ENCODE results near the gene KCNK16. TPM values are rescaled to one million over a fixed set of nuclear protein-coding genes. Genes with fewer than 3 reads are reported as not detected.
A peak's percentile ranks its signal among the peaks of the same experiment; 100 is the strongest.

Gene KCNK16
- total and polyA plus RNA-seq, 2 of the 13 experiments (the other 11 are each of a cell fraction or from before 2014, with no cell fraction given): not detected

DNA sequence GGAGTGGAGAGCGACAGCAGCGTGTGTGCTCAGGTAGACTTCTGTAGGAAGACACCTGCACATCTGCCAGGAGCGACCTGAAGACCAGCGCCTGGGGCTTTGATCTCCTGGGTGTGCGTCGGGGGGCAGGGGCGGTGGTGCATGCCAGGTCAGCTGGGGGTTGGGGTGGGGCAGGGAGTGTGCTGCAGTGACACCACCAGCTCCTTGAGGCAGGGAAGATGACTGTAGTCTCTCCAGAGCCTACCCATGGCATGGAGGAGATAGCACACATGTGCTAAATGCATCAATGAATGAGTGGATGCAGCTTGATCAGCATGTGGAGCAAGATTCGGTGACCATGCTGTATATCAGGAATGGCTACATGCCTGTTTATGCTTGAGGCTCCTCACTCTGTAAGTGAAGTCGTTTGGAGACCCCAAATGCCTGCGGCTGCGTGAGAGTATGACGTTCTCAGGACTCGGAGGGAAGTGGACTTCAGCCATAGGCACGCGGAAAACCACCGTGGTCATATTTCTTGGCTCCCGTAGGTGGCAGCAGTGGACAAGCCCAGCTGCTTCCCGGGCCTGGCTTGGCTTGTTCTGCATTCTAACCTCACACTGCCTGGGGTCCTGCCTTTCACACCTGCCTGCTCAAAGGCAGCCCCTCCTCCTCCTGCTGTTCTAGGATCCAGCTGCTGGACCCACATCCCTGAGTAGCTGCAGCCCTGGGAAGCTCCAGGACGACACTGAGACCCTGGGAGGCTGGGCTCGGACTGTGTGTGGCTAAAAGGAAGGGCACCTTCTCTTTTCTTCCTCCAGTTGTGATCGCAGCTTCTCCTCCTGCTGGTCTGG, 39.4 kb upstream of the KCNK16 start (continued):
- TF ChIP-seq, protein P1, sequence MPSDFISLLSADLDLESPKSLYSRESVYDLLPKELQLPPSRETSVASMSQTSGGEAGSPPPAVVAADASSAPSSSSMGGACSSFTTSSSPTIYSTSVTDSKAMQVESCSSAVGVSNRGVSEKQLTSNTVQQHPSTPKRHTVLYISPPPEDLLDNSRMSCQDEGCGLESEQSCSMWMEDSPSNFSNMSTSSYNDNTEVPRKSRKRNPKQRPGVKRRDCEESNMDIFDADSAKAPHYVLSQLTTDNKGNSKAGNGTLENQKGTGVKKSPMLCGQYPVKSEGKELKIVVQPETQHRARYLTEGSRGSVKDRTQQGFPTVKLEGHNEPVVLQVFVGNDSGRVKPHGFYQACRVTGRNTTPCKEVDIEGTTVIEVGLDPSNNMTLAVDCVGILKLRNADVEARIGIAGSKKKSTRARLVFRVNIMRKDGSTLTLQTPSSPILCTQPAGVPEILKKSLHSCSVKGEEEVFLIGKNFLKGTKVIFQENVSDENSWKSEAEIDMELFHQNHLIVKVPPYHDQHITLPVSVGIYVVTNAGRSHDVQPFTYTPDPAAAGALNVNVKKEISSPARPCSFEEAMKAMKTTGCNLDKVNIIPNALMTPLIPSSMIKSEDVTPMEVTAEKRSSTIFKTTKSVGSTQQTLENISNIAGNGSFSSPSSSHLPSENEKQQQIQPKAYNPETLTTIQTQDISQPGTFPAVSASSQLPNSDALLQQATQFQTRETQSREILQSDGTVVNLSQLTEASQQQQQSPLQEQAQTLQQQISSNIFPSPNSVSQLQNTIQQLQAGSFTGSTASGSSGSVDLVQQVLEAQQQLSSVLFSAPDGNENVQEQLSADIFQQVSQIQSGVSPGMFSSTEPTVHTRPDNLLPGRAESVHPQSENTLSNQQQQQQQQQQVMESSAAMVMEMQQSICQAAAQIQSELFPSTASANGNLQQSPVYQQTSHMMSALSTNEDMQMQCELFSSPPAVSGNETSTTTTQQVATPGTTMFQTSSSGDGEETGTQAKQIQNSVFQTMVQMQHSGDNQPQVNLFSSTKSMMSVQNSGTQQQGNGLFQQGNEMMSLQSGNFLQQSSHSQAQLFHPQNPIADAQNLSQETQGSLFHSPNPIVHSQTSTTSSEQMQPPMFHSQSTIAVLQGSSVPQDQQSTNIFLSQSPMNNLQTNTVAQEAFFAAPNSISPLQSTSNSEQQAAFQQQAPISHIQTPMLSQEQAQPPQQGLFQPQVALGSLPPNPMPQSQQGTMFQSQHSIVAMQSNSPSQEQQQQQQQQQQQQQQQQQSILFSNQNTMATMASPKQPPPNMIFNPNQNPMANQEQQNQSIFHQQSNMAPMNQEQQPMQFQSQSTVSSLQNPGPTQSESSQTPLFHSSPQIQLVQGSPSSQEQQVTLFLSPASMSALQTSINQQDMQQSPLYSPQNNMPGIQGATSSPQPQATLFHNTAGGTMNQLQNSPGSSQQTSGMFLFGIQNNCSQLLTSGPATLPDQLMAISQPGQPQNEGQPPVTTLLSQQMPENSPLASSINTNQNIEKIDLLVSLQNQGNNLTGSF (CRISPR knock-in tag; IDR thresholded peaks at IDR 0.05): 0 out of 2 replicates have a peak, but pooled peaks have one; percentile 20
- TF ChIP-seq GABPB1 (CRISPR knock-in tag; IDR thresholded peaks at IDR 0.05) (0 out of 2 replicates have a peak, but pooled peaks have one; percentile 17), KDM2A (CRISPR knock-in tag; IDR thresholded peaks at IDR 0.05; ENCODE audit: borderline replicate concordance, low read depth) (peak; percentile 52; the same call in 1 of the 2 replicates), ZNF768 (CRISPR knock-in tag; IDR thresholded peaks at IDR 0.05) (0 out of 2 replicates have a peak, but pooled peaks have one; percentile 20), SALL2 (CRISPR knock-in tag; IDR thresholded peaks at IDR 0.05) (0 out of 2 replicates have a peak, but pooled peaks have one; percentile 38), RAD21 (CRISPR knock-in tag; IDR thresholded peaks at IDR 0.05) (peak; percentile 62; the same call in 1 of the 2 replicates), HNF4A (CRISPR knock-in tag; IDR thresholded peaks at IDR 0.05) (0 out of 2 replicates have a peak, but pooled peaks have one; percentile 22), KDM3A (CRISPR knock-in tag; IDR thresholded peaks at IDR 0.05; ENCODE audit: low read depth) (no peak), ZNF350 (CRISPR knock-in tag; IDR thresholded peaks at IDR 0.05; ENCODE audit: borderline replicate concordance, low read depth) (no peak), SMC3 (IDR thresholded peaks at IDR 0.05; ENCODE audit: low read length) (peak; percentile 40; the same call in 1 of the 2 replicates), HIVEP1 (CRISPR knock-in tag; IDR thresholded peaks at IDR 0.05) (no peak)
- TF ChIP-seq, protein P2, sequence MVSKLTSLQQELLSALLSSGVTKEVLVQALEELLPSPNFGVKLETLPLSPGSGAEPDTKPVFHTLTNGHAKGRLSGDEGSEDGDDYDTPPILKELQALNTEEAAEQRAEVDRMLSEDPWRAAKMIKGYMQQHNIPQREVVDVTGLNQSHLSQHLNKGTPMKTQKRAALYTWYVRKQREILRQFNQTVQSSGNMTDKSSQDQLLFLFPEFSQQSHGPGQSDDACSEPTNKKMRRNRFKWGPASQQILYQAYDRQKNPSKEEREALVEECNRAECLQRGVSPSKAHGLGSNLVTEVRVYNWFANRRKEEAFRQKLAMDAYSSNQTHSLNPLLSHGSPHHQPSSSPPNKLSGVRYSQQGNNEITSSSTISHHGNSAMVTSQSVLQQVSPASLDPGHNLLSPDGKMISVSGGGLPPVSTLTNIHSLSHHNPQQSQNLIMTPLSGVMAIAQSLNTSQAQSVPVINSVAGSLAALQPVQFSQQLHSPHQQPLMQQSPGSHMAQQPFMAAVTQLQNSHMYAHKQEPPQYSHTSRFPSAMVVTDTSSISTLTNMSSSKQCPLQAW (CRISPR knock-in tag; IDR thresholded peaks at IDR 0.05): 0 out of 2 replicates have a peak, but pooled peaks have one; percentile 14
- TF ChIP-seq, protein P3, sequence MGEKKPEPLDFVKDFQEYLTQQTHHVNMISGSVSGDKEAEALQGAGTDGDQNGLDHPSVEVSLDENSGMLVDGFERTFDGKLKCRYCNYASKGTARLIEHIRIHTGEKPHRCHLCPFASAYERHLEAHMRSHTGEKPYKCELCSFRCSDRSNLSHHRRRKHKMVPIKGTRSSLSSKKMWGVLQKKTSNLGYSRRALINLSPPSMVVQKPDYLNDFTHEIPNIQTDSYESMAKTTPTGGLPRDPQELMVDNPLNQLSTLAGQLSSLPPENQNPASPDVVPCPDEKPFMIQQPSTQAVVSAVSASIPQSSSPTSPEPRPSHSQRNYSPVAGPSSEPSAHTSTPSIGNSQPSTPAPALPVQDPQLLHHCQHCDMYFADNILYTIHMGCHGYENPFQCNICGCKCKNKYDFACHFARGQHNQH (CRISPR knock-in tag; IDR thresholded peaks at IDR 0.05): peak; percentile 31; the same call in 1 of the 2 replicates
- TF ChIP-seq, protein P4, sequence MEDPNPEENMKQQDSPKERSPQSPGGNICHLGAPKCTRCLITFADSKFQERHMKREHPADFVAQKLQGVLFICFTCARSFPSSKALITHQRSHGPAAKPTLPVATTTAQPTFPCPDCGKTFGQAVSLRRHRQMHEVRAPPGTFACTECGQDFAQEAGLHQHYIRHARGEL (CRISPR knock-in tag; IDR thresholded peaks at IDR 0.05): no peak
- TF ChIP-seq, protein P5, sequence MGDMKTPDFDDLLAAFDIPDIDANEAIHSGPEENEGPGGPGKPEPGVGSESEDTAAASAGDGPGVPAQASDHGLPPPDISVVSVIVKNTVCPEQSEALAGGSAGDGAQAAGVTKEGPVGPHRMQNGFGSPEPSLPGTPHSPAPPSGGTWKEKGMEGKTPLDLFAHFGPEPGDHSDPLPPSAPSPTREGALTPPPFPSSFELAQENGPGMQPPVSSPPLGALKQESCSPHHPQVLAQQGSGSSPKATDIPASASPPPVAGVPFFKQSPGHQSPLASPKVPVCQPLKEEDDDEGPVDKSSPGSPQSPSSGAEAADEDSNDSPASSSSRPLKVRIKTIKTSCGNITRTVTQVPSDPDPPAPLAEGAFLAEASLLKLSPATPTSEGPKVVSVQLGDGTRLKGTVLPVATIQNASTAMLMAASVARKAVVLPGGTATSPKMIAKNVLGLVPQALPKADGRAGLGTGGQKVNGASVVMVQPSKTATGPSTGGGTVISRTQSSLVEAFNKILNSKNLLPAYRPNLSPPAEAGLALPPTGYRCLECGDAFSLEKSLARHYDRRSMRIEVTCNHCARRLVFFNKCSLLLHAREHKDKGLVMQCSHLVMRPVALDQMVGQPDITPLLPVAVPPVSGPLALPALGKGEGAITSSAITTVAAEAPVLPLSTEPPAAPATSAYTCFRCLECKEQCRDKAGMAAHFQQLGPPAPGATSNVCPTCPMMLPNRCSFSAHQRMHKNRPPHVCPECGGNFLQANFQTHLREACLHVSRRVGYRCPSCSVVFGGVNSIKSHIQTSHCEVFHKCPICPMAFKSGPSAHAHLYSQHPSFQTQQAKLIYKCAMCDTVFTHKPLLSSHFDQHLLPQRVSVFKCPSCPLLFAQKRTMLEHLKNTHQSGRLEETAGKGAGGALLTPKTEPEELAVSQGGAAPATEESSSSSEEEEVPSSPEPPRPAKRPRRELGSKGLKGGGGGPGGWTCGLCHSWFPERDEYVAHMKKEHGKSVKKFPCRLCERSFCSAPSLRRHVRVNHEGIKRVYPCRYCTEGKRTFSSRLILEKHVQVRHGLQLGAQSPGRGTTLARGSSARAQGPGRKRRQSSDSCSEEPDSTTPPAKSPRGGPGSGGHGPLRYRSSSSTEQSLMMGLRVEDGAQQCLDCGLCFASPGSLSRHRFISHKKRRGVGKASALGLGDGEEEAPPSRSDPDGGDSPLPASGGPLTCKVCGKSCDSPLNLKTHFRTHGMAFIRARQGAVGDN (CRISPR knock-in tag; IDR thresholded peaks at IDR 0.05): peak; percentile 48

Data from HepG2 (cell line).